Activated CD4-positive, CD25-positive, alpha-beta regulatory T cell treated with anti-CD3 and anti-CD28 coated beads, Interleukin-2, amount 50 U/mL, for 72 hours (primary cell): ENCODE measurements around the gene AGRP.

Experiments
- DNase-seq: peaks from one replicate; pipeline ENCODE4 v3.0.0; 2021

Gene AGRP

DNA sequence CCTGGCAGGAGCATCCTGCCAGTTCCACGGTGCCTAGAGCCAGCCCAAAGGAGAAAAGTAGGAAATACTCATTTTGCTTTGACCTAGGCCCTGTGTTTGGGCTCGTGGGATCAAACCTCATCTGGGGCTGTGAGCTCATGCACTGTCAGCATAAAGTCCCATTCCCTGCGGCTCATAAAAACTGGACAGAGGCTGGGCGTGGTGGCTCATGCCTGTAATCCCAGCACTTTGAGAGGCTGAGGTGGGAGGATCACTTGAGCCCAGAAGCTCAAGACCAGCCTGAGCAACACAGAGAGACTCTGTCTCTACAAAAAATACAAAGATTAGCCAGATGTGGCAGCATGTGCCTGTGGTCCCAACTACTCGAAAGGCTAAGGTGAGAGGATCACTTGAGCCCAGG, 20.3 kb downstream of the AGRP start:
- DNase-seq, result no peak

DNA sequence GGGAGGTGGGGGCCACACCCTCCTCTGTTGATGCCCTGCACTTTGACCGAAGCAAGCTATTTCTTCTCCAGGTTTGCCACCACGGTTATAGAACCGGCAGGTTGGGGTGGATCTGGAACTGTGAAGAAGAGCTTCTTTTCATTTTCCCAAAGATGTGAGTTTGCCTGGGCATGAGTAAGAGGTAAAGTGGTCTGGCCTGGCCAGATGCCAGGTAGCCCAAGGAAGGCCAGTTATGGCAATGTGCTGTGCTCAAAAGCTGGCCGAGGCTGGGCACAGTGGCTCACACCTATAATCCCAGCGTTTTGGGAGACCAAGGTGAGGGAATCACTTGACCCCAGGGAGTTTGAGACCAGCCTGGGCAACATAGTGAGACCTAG, 21.1 kb downstream of the AGRP start:
- no peak for DNase-seq

DNA sequence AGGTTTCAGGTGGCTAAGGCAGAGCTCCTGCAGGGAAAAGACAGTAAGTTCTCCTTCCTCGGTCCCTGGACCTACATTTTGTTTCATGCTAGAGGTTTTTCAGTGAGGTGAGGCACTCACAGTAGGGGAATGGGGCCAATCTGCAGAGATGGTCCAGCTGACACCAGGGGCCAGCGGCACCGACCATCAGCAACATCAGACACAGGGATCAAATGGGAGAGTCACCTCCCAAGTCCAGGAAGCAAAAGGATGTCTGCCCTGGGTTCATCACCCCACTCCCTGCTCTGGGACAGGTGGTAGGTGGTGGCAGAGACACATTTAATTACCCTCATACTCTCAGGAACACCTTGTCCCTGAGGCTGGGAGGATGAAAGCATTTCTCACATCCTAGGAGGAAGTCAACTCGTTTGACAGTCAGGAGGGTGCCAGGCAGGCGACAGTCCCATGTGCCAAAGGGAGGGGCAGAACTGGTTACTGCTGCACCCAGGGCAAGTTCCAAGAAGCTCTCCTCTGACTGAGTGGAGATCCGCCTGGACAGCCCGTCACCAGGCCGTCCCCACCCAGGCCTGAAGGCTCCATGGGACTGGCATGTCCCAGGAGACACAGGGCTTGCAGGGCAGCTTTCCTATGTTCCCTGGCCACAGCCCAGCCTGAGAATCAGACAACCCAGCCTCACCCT, 21.6 kb downstream of the AGRP start:
- DNase-seq, result no peak

DNA sequence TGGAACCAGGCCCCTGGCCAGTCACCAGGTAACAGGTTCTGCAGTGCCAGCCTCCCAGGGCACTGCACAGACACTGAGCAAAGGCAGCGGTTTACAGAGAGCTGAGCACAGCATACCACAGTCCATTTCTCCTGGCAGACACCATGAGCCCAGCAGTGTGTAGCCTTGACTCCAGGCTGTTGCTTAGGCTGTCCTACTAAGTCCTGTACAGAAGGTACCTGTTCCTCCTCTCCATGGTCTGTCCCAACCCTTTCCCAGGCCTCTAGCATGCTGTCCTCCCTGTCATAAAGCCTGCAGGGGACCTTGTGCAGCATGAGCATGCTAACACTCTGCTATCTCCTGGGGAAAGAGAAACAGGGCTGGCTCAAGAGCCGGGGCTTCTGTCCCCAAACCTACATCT, 22.4 kb downstream of the AGRP start:
- DNase-seq, result no peak

DNA sequence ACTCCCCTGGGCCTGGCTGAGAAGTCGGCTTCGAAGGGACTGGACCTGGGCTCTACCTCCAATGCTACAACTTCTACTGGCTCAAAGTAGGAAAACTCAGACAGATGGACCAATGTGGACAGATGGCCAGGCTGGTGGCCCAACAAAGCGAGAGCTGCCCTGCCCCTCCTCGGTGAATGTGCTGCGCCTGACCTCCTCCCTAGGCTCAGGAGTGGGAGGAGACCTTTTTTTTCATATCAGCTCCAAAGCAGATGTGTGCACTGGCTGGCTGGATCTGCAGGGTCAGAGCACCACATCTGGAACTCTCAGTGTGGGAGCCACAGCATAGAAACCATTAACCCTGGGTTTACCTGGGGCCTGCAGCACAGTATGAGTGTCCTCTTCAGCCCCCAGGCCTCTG, 23.2 kb downstream of the AGRP start:
- DNase-seq, result no peak

DNA sequence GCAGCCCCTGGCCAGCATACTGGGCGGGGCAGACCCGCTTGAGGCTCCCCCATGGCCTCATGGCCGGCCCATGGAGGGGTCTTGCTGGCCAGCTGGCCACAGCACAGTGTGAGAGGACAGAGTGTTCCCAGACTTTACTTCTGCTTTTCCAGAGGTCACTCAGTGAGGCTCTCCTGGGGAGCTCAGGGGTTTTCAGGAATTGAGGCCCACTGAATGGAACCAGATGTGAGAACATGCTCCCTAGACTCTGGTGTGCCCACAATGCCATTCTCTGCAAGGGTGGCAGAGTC, 23.5 kb downstream of the AGRP start:
- no peak for DNase-seq

DNA sequence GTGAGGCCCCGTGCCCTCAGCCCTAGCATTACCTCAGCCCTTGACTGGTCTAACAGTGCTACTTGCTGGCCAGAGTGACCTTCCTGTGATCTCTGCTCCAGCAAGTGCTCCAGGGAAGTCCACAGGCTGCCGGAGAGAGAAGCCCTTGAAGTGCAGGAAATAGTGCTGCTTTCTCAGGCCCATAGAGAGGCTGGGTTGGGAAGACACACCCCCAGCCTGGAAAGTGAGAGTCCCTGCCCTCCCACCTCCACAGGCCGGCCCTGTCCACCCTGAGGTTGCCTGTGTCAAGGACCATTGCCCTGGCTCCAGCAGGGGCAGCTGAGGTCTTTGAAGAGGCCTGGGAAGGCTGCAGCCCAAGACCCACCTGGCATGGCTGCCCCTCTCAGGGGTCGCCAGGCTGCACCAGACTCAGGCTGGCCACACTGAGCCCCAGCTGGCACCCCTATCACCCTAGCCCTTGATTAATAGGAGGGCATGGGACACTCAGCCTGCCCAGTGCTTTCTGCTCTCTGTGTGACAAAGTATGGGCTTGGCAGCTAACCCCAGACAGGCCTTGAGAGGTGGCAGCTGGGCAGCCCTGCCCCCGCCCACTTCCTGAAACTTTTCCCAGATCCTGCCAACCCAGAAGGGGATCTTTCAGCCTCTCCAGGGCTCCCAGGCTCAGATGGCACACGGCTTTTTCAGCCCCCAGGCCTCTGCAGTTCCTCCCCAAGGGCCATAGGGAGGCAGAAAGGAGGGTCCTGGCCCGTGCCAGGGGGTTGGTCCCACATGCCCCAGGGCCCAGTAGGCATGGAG, 24.1 kb downstream of the AGRP start:
- no peak for DNase-seq

DNA sequence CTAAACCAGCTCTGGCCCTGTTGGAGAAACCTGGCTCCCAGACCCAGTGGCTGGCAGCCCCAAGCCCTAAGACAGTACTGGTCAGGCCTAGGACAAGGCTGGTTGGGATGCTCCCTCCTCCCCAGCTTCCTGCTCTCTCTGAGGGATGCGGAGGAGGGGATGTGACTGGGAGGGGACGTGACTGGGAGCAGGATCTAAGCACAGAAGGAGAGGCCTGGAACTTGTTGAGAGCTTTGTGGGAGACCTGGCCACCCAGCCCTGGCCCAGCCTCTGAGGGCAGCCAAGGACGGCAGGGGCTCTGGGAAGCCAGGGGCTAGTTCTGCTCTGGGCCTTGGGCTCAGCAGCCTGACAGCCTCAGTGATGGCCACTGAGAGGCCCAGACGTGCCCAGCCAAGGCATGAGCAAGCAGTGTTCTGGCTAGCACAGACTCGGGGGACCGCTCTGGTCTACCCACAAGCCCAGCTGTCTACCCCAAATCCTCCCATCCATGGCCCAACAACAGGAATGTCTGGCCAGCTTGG, 25.2 kb downstream of the AGRP start:
- no peak for DNase-seq

DNA sequence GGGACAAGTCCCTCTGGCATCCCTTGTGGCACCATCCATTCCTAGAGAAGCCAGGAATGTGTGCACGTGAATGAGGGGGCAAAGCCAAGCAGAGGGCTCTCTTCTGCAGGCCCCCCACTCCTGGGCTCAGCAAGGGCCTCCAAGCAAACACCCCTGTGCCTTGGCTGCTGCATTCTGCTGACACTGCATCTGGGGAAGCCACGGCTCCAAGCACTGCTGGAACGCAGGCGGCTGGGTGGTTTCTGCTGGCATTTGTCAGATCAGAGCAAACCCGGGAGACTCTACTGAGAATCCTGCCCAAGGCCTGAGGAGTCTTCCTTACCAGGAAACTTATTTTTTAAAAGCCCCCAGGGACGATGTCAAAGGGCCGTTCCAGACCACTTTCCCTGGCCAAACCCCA, 25.7 kb downstream of the AGRP start:
- DNase-seq, result no peak

DNA sequence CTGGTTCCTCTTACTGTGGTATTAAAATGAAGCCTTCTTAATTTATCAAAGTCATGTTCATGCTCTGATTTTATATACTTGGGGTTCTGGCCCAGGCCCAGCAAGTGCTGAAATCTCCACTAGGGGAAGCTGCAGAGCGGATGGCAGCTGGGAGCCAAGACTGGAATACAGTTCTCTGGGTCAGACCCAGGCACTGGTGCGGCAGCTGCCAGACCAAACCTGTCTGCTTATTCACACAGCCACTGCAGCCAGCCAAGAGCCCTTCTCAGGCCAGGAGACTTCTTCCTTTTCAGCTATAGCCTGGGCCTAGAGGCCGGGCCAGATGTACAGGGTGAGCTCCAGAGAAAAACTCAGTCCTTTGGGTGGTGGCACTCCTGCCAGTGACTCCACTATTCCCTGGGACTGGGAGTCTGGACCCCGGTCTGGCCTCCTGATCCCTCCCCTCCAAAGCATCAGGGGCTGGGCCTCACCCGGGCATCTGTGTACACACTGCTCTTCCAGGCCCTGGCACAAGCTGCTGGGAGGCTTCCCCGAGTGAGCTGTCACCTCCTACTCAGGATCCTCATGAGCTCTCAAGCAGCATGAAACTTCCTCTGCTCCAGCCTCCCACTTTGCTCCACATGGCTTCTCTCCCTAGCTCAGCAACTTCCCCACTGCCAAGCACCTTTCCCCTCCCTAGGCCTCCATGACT, 26.8 kb downstream of the AGRP start:
- DNase-seq, result no peak

DNA sequence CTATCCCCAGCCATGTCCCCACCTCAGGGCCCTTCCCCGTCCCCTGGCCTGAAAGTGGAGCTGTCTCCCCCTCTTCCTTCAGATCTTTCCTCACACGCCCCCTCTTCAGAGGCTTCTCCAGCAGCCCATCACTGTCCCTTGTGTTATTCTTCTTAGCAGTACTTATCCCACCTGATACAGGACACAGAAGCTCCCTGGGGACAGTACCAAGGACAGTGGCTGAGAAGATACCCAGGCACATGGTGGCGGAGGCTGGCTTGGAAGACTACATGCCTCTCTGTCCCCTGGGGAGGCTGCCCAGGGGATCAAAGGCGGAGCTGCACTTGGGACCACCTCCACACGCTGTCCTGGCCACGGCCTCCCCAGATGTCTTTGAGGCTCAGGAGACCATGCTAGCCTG, 28.5 kb downstream of the AGRP start:
- DNase-seq, result no peak

DNA sequence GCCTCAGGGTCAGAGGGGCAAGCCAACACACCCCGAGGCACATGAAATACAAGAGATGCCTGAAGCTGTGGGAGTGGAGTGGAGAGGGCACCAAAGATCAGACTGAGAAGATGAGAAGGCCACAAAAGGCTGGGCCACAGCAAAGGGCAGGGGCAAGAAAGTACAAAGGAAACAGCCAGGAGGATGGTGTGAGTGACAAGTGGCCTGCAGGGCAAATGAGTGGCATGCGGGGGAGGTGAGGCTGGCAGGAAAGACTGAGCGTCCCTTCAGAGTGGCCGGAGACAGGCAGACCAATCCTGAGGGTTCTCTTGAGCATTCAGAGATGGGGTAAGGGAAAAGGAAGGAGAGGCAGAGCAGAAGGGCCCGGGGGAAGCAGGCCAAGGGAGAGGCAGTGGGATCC, 29.2 kb downstream of the AGRP start:
- no peak for DNase-seq

DNA sequence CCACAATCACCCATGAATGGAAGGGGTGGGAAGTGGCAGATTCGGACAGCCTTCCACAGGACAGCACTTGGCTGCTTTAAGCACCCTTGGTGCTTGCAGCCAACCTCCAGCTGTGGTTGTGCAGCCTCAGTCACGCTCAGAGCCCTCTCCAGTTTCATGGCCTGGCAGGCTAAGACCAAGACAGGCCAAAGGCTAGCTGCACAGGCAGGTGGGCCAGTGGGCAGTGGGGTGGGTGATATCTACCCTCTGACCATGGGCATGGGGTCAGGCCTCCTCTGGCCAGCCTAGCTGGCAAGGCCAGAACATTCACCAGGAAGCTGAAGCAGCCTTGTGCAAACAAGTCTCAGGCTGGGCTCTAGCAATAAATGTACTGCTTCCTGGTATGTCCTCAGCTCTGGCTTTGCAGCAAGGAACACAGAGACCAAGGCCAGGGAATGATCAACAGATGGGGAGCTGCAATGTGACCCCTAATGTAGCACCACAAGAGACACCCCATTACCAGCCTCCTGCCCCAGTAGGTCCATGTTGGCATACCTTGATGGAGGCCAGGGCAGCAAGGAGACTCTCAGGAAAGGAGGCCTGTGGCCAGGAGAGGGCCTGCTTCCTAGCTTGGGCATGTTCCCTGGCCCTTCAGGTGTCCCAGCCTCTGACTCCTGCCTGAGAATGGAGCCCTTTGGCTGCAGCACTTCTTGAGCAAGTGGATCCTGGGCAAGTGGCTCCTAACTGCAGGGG, 31.5 kb downstream of the AGRP start:
- DNase-seq, result no peak

DNA sequence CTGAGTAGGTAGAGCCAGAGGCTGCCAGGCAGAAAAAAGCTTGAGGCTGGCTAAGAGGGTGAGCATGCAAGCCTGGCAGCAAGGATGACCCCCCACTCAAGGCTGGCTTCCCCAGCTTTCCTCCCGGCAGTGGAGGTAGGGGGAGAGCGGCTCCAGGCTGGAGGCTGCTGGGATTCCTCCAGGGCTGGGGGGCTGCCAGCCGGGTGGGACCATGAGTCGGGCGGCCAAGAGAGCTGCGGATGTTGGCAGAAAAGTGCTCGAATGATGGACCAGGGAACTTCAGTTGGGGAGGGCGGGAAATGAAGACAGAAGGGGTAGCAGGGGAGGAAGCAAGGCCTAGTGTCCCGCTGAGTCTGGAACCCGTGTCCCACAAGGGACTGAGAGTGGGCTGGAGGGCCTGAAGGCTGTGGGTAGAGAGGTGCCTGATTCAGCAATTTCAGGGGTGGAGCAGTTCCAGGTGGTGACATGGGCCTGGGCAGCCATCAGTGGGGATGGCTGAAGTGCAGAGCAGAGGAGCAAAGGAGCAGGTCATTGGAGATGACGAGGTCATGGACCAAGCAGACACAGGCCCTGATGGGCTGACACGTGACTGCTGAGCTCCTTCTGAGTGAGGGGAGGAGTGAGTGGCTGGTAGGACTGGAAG, 32.2 kb downstream of the AGRP start:
- DNase-seq, result no peak

DNA sequence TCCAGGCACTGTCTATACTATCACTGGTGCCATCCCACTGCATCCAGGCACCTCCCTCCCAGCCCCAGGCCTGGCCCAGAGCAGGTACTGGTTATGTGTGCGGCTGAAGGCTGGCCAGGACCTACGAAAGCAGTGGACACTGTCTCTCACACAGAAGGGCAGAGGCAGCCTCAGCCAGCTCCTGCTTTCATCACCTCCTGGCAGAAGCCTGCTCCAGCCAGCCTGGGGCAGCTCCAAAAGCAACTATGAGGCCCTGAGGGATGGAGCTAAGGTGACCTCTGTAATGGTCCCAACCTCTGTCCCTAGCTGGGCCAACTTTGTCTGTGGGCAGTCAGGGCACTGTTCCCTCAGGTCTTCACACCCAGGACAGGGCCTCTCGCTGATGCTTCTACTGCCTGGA, 33.6 kb downstream of the AGRP start:
- no peak for DNase-seq

DNA sequence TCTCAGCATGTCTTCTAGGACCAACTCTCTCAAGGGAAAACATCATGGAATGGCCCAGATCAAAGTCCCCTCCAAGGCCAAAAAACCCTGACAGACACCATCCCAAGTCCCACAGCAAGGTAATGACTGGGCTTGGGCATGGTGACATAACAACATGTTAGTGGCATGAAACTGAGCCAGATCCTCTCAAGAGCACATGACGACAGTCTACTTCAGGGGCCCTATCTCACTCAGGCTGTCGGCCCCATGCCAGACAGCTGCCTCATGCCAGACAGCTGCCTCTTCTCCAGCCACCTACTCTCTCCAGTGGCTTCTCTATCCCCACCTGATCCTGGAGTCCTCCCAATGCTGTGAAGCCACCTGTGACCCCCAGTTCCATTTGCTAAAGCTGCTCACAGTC, 34.0 kb downstream of the AGRP start:
- no peak for DNase-seq

DNA sequence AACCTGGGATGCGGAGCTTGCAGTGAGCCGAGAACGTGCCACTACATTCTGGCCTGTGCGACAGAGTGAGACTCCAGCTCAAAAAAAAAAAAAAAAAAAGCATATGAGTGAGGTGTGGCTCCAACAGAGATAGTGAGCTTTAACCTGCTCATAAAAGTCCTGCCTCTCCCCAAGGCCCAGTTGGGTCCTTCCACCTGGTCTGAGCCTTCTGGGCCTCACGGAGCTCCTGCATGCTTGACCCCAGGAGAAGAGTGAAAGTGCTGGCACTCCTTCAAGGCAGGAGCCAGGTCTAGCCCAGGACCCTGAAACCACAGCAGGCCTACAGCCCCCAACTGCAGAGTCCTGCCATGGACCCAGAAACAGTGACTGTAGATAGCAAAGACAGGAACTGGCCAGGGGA, 34.8 kb downstream of the AGRP start:
- no peak for DNase-seq

DNA sequence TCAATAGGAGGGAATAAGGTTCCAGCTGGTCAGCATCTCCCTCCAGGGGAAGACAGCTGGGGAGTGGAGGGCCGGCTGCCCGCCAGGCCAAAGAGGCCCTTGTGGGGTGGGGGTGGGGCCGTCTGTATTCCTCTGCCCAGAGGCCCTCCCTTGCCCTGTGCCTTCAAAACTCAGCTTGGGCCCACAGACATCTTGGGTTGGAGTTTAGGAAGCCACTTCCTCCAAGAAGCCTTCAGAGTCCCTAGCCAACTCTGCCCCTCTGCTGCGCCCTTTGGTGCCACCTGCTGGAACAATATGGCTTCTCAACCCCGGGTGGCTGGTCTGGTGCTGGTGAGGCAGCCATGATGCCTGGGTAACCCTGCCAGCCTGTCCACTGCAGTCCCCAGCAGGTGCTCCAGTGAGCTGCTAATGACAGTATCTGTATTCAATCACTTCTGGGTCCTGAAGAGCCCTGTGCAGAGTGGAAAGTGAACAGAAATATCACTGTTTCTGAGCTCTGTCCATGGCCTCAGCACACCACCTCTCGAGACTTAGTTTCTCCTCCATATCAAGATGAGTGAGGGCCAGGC, 35.8 kb downstream of the AGRP start:
- DNase-seq, result peak; percentile 65

DNA sequence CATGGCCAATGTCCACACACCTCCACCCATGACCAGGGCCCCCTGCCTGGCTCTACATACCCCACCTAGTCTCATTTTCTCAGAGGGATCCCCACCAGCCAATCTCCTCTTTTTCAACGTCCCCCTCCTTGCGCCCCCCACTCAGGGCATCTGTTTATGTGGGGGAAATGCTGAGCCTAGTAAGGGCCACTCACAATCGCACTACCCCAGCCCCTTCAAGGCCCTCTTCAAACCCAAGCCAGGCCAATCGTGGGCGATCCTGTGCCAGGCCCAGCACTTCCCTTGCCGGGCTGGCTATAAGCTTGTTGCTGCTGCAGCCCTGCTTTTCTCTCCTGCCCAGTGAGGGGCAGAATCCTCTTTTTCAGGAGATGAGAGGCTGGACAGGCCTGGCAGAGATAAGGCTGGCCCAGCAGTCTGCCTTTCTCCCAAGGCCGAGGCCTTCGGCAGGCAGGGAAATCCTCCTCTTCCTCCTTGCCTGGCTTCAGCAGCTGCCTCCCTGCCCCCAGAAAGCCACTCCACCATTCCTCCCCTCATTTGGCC, 36.3 kb downstream of the AGRP start:
- DNase-seq, result no peak

DNA sequence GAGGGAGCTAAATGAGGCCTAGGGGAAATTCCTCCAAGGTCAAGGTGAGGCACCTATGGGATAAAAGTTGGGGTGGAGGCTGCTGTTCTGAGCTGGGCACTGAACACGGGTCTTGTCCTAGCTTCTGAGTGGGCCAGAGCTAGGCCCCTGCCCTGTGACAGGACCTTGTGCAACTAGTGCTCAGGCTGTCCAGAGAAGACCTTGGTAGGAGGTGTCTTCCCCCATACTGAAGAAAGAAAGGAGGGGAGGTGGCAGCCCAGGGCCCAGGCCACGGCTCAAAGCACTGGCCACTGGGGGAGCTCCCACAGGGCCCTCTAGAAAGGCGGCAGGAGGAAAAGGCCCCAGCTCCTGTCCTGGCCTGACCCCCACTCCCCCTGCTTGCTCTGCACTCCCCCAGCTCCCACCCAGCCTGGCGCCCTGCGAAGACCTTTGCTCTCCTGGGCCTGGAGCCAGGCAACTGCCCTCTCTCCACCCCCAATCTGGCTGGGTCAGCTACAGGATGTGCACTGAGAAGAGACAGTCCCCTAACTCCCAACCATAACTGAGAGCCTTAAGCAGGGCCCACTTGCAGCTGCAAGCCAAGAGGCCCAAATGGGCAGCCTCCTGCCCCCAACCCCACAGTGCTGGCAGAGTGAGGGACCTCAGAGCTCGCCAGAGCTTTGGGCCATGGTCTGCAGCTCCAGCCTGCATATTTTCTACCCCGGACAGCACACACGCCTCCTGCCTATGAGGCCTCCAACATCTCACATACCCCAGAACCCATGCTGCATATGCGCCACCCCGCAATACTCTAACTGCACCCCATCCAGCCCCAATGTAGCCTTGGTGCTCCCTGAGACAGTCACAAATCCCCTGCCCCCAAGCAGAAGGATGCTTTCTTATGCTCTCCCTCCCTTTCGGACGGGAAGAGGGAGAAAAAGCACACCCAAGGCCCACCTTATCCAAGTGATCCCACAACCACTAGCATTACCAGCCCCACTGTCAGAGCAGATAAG, 37.1 kb downstream of the AGRP start:
- DNase-seq, result no peak

DNA sequence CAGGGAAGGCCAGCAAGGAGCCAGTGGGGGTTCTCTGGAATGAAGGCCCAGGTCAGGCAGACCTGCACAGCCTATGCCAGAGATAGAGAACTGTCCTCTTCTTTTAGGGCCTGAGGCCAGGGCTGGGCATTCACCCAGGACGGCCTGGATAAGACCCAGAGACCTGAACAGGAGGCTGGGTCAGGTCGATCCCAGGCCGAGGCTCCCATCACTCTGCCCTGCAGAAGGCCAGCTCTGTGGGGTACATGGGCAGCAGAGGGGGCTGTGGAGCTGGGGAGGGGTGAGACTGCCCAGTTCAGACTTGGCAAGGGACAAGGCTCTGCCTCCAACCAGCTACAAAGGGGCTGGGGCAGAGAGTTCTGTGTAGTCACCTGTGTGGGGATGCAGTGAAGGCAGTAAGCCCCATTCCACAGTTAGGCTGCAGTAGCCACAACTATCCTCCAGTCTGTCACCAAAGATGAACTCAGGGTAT, 37.9 kb downstream of the AGRP start:
- no peak for DNase-seq
